PC-3 (cell line): Measurements from ENCODE around the gene NUFIP1.

Experiments used
- EZH2 ChIP-seq: fragments of 300-600 bp; sonication (generic); IDR thresholded peaks from one replicate; pipeline ENCODE4 v1.6.1; 2017; ENCODE audit warnings: antibody characterized with exemption, mild to moderate bottlenecking, low read length; ENCODE audit not compliant: unreplicated experiment
- EZH2phosphoT487 ChIP-seq: fragments of 300-600 bp; sonication (generic); IDR thresholded peaks from 2 replicates; pipeline ENCODE4 v1.6.1; 2018; ENCODE audit warnings: mild to moderate bottlenecking, antibody characterized with exemption, low read length, borderline replicate concordance
- TF ChIP-seq, protein P1 (sequence below): fragments of 300-600 bp; sonication (generic); conservative IDR thresholded peaks from 2 replicates; pipeline ENCODE4 v1.5.1; 2017; ENCODE audit warnings: antibody characterized with exemption, low read depth, mild to moderate bottlenecking, low read length

DNA sequence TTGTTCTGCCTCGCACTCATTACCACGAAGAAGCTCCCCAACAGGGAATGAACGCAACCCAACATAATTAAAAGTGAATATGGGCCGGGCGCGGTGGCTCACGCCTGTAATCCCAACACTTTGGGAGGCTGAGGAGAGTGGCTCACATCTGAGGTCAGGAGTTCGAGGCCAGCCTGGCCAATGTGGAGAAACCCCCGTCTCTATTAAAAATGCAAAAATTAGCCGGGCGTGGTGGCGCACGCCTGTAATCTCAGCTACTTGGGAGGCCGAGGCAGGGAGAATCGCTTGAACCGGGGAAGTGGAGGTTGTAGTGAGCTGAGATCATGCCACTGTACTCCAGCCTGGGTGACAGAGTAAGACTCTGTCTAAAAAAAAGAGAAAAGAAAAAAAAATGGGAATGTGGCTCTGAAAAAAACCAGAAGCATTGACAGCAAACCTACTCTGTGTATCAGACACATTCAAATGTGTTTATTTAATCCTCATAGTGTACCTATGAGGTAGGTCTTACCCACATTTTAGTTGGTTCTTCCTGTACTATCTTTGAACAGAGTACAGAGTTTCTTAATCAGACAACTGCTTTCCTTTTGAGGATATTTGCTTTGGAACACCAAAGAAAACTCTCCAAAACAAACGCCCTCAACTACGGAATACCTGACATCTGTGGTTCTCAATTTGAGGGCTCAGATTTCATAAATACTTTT, 70.0 kb downstream of the NUFIP1 start:
- TF ChIP-seq, protein P1, sequence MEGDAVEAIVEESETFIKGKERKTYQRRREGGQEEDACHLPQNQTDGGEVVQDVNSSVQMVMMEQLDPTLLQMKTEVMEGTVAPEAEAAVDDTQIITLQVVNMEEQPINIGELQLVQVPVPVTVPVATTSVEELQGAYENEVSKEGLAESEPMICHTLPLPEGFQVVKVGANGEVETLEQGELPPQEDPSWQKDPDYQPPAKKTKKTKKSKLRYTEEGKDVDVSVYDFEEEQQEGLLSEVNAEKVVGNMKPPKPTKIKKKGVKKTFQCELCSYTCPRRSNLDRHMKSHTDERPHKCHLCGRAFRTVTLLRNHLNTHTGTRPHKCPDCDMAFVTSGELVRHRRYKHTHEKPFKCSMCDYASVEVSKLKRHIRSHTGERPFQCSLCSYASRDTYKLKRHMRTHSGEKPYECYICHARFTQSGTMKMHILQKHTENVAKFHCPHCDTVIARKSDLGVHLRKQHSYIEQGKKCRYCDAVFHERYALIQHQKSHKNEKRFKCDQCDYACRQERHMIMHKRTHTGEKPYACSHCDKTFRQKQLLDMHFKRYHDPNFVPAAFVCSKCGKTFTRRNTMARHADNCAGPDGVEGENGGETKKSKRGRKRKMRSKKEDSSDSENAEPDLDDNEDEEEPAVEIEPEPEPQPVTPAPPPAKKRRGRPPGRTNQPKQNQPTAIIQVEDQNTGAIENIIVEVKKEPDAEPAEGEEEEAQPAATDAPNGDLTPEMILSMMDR: no peak
- TF ChIP-seq EZH2 (no peak), EZH2phosphoT487 (no peak)
